HCT116 (cell line): Measurements from ENCODE around the gene SFT2D2. TPM values are rescaled to one million over a fixed set of nuclear protein-coding genes. Genes with fewer than 3 reads are reported as not detected.

Source experiments
- ATAC-seq: fragments of 200-7000 bp; cut with Tn5 transposase; 2 replicates; pipeline ENCODE4 v1.9.1; 2020; ENCODE audit warnings: mild to moderate bottlenecking, moderate library complexity
- BruUV-seq: library from RNA; stranded (reverse); fragments of 400-500 nt; replicated peaks from 2 replicates; lab custom pipeline; 2021; lab: Mats Ljungman, UMichigan
- CTCF ChIA-PET: fragments of 300-600 bp; sonication (Branson Sonifier 250); formaldehyde crosslinking; loops from one replicate; lab custom pipeline; 2021; ENCODE audit warnings: antibody characterized with exemption; lab: Charles Lee
- POLR2A ChIA-PET: fragments of 300-600, 350-600 bp; sonication (Branson Sonifier 250); formaldehyde crosslinking; loops from one replicate; lab custom pipeline; 2021; ENCODE audit warnings: antibody characterized with exemption; lab: Charles Lee
- RAD21 ChIA-PET, 2 experiments: fragments of 300-600 bp; sonication (Branson Sonifier 250); formaldehyde crosslinking; loops; one replicate each; lab custom pipeline; 2023; ENCODE audit warnings: low total read pairs in 2 of 2; ENCODE audit not compliant: uncharacterized antibody in 2 of 2, unreplicated experiment in 2 of 2, low non-redundant PET in 1 of 2; lab: Charles Lee
- DNase-seq: peaks from one replicate; pipeline ENCODE4 v3.0.0-alpha.2; 2010; ENCODE audit warnings: low read depth, low spot score
- H2AFZ ChIP-seq: fragments of 200-600 bp; shearing (Covaris generic), sonication (generic); 2 replicates; pipeline ENCODE4 v1.6.1; 2017; ENCODE audit warnings: low read depth, mixed run types, mixed read lengths, antibody characterized with exemption, low read length; ENCODE audit not compliant: poor library complexity, severe bottlenecking
- H3K27ac ChIP-seq: 2 replicates; pipeline ENCODE4 v1.5.1; 2012; ENCODE audit warnings: low read depth, low read length
- H3K27me3 ChIP-seq: fragments of 200-600 bp; sonication (generic); 2 replicates; pipeline ENCODE4 v1.6.1; 2016; ENCODE audit warnings: mixed run types, low read length, mixed read lengths; ENCODE audit not compliant: insufficient read depth
- H3K36me3 ChIP-seq, 2 experiments: fragments of 200-500 bp in 1 of 2; fragments of 200-600 bp in 1 of 2; sonication (Bioruptor generic) in 1 of 2; sonication (generic) in 1 of 2; 2 replicates each; pipeline versions ENCODE4 v1.5.1 to v1.6.1; 2014 to 2016; ENCODE audit warnings: low read length in 2 of 2, inconsistent platforms in 1 of 2, mixed read lengths in 1 of 2, mixed run types in 1 of 2; ENCODE audit not compliant: insufficient read depth in 2 of 2, control insufficient read depth in 1 of 2
- H3K4me1 ChIP-seq, 2 experiments: fragments of 200-600 bp in 1 of 2; sonication (generic) in 1 of 2; 2 replicates each; pipeline versions ENCODE4 v1.5.1 to v1.6.1; 2012 to 2017; ENCODE audit warnings: low read length in 2 of 2, inconsistent platforms in 1 of 2, mild to moderate bottlenecking in 1 of 2, mixed read lengths in 1 of 2, mixed run types in 1 of 2, moderate library complexity in 1 of 2; ENCODE audit not compliant: insufficient read depth in 2 of 2, control insufficient read depth in 1 of 2
- H3K4me2 ChIP-seq: fragments of 200-600 bp; sonication (generic); 2 replicates; pipeline ENCODE4 v1.6.1; 2017; ENCODE audit warnings: mixed run types, low read length, mixed read lengths
- H3K4me3 ChIP-seq, 2 experiments: fragments of 200-600 bp in 1 of 2; sonication (generic) in 1 of 2; replicated peaks in 1 of 2; 2 replicates each; pipeline ENCODE4 v1.5.1; 2011 to 2016; ENCODE audit warnings: low read length in 2 of 2, control low read depth in 1 of 2, low read depth in 1 of 2, mild to moderate bottlenecking in 1 of 2, mixed read lengths in 1 of 2, mixed run types in 1 of 2
- H3K79me2 ChIP-seq: fragments of 200-600 bp; sonication (generic); 2 replicates; pipeline ENCODE4 v1.6.1; 2017; ENCODE audit warnings: mild to moderate bottlenecking, mixed run types, low read length, moderate library complexity, mixed read lengths; ENCODE audit not compliant: insufficient read depth
- H3K9ac ChIP-seq: fragments of 200-600 bp; sonication (generic); 2 replicates; pipeline ENCODE4 v1.6.1; 2016; ENCODE audit warnings: low read length, mixed read lengths
- H3K9me2 ChIP-seq: fragments of 200-600 bp; sonication (generic), shearing (Covaris generic); 2 replicates; pipeline ENCODE4 v1.6.1; 2017; ENCODE audit warnings: mixed run types, mild to moderate bottlenecking, moderate library complexity; ENCODE audit not compliant: insufficient read depth
- H3K9me3 ChIP-seq, 2 experiments: fragments of 200-500 bp in 1 of 2; fragments of 200-600 bp in 1 of 2; sonication (Bioruptor generic) in 1 of 2; sonication (generic) in 1 of 2; 2 replicates each; pipeline ENCODE4 v1.6.1; 2014 to 2017; ENCODE audit warnings: low read length in 2 of 2, mixed read lengths in 2 of 2, inconsistent platforms in 1 of 2, low read depth in 1 of 2, mild to moderate bottlenecking in 1 of 2, mixed run types in 1 of 2, moderate library complexity in 1 of 2; ENCODE audit not compliant: control insufficient read depth in 1 of 2, insufficient read depth in 1 of 2
- H4K20me1 ChIP-seq: fragments of 200-600 bp; sonication (generic), shearing (Covaris generic); 2 replicates; pipeline ENCODE4 v1.6.1; 2017; ENCODE audit warnings: mixed run types, mild to moderate bottlenecking, moderate library complexity; ENCODE audit not compliant: insufficient read depth
- ATF3 ChIP-seq: IDR thresholded peaks from 2 replicates; pipeline ENCODE4 v1.6.1; 2012
- CBX3 ChIP-seq: IDR thresholded peaks from 2 replicates; pipeline ENCODE4 v1.6.1; 2012; ENCODE audit warnings: low read depth
- ELF1 ChIP-seq: IDR thresholded peaks from 2 replicates; pipeline ENCODE4 v1.6.1; 2012; ENCODE audit warnings: low read depth, borderline replicate concordance
- JUND ChIP-seq: IDR thresholded peaks from 2 replicates; pipeline ENCODE4 v1.6.1; 2012
- MAX ChIP-seq: IDR thresholded peaks from 2 replicates; pipeline ENCODE4 v1.6.1; 2012
- POLR2A ChIP-seq: IDR thresholded peaks from 2 replicates; pipeline ENCODE4 v1.7.0; 2011; ENCODE audit warnings: borderline replicate concordance; ENCODE audit not compliant: insufficient read depth, insufficient read length; ENCODE audit errors: extremely low read depth
- POLR2AphosphoS5 ChIP-seq: IDR thresholded peaks from 2 replicates; pipeline ENCODE4 v1.6.1; 2011; ENCODE audit warnings: mild to moderate bottlenecking, low read depth, low read length, moderate library complexity
- REST ChIP-seq: IDR thresholded peaks from 2 replicates; pipeline ENCODE4 v1.6.1; 2012; ENCODE audit warnings: low read depth
- SP1 ChIP-seq: IDR thresholded peaks from 2 replicates; pipeline ENCODE4 v1.6.1; 2012; ENCODE audit warnings: low read depth
- TCF7L2 ChIP-seq: IDR thresholded peaks from 2 replicates; pipeline ENCODE4 v1.7.0; 2011; ENCODE audit warnings: borderline replicate concordance, inconsistent platforms; ENCODE audit not compliant: insufficient read depth, insufficient read length; ENCODE audit errors: extremely low read depth
- YY1 ChIP-seq: IDR thresholded peaks from 2 replicates; pipeline ENCODE4 v1.6.1; 2011; ENCODE audit warnings: low read length, low read depth, moderate library complexity, mild to moderate bottlenecking; ENCODE audit not compliant: insufficient replicate concordance; ENCODE audit errors: extremely low read depth
- ZBTB33 ChIP-seq: IDR thresholded peaks from 2 replicates; pipeline ENCODE4 v1.6.1; 2011; ENCODE audit warnings: mild to moderate bottlenecking, low read length, moderate library complexity; ENCODE audit not compliant: insufficient replicate concordance; ENCODE audit errors: extremely low read depth
- ZNF274 ChIP-seq: fragments of 200-500 bp; sonication (Bioruptor generic); IDR thresholded peaks from 2 replicates; pipeline ENCODE4 v1.6.1; 2014; ENCODE audit warnings: mild to moderate bottlenecking, low read depth, low read length, inconsistent platforms
- intact Hi-C: fragments of 100-400 bp; cut with micrococcal nuclease; formaldehyde crosslinking; loops from 2 replicates; pipeline ENCODE4 v1.10.0; 2022
- total RNA-seq: library from RNA; stranded (reverse); gene quantifications from one replicate; pipeline ENCODE4 v1.2.1, GENCODE V29; 2021; ENCODE audit not compliant: unreplicated experiment

The SFT2D2 gene
- total RNA-seq, 1 experiment from 2014 or later: 57.5 TPM

- H3K79me2 ChIP-seq: peaks cover 52% of the 10 kb centered on the region
- no peaks in the 10 kb centered on the region for H3K9me2 ChIP-seq
- no peak for DNase-seq
- H4K20me1 ChIP-seq: no peaks in the 10 kb centered on the region
- peaks cover 18 to 28% of the 10 kb centered on the region in 2 experiments for H3K4me1 ChIP-seq
- no peaks in the 10 kb centered on the region for H3K9me3 ChIP-seq
- ChIA-PET RAD21 (no interaction called here), POLR2A (no interaction called here)
- ATAC-seq: no peak
- H3K9ac ChIP-seq: peak overlapping the region; percentile 65
- no peak overlapping the region for H2AFZ ChIP-seq
- peak overlapping the region; percentile 91 to 97 for H3K4me3 ChIP-seq
- no peaks in the 10 kb centered on the region for H3K27me3 ChIP-seq
- intact Hi-C loops: no loop called here
- TF ChIP-seq TCF7L2 (no peak), MAX (peak; percentile 26)
- TF ChIP-seq, all 23 proteins: peak for 1
- BruUV-seq: no TSS peak
- CTCF ChIA-PET: no interaction called here
- Histone ChIP-seq H3K4me2 (peak overlapping the region; percentile 82), H3K27ac (peak overlapping the region; percentile 74), H3K36me3 (no peaks in the 10 kb centered on the region)
Observed at GRCh38 chr1:168179438-168180147, 46.2 kb upstream of the SFT2D2 start.

GRCh38 chr1:168180148-168180524 is 45.7 kb upstream of the SFT2D2 start:
- H3K79me2 ChIP-seq: peaks cover 58% of the 10 kb centered on the region
- H4K20me1 ChIP-seq: no peaks in the 10 kb centered on the region
- no peaks in the 10 kb centered on the region for H3K27me3 ChIP-seq
- H3K9me2 ChIP-seq: no peaks in the 10 kb centered on the region
- no peaks in the 10 kb centered on the region for H3K9me3 ChIP-seq
- POLR2A ChIA-PET: no interaction called here
- no peak overlapping the region for H2AFZ ChIP-seq
- H3K4me3 ChIP-seq: peak overlapping the region; percentile 91 to 97
- H3K4me2 ChIP-seq: peak overlapping the region; percentile 82
- no peaks in the 10 kb centered on the region for H3K36me3 ChIP-seq
- peaks cover 18 to 28% of the 10 kb centered on the region in 2 experiments for H3K4me1 ChIP-seq
- H3K9ac ChIP-seq: peak overlapping the region; percentile 65
- intact Hi-C loops: no loop called here
- no TSS peak for BruUV-seq
- DNase-seq (no peak), ATAC-seq (no peak)
- RAD21 ChIA-PET: no interaction called here
- CTCF ChIA-PET: no interaction called here
- H3K27ac ChIP-seq: peak overlapping the region; percentile 74
- TF ChIP-seq REST (no peak), SP1 (no peak), ATF3 (no peak), ZBTB33 (no peak), ZNF274 (no peak), CBX3 (no peak), ELF1 (no peak), POLR2A (no peak), POLR2AphosphoS5 (no peak), JUND (no peak), YY1 (no peak), MAX (no peak)
